ENCODE data around the gene NRXN3. TPM values are rescaled to one million over a fixed set of nuclear protein-coding genes. Genes with fewer than 3 reads are reported as not detected.

NRXN3 gene
- total and polyA plus RNA-seq, 8 donors = 0.29 to 41.1 (median 9.1) TPM

- DNase-seq = no peak
- Histone ChIP-seq H3K4me1 (no peaks in the 10 kb centered on the region), H3K4me3 (no peak overlapping the region), H3K27ac (no peak overlapping the region), H3K9me3 (no peaks in the 10 kb centered on the region), H3K27me3 (no peaks in the 10 kb centered on the region), H3K36me3 (no peaks in the 10 kb centered on the region)
- TF ChIP-seq EP300 (IDR thresholded peaks at IDR 0.05) = no peak
- no peak for TF ChIP-seq POLR2A (IDR thresholded peaks at IDR 0.05)
- no peak for TF ChIP-seq POLR2AphosphoS5 (IDR thresholded peaks at IDR 0.05)
- TF ChIP-seq CTCF (IDR thresholded peaks at IDR 0.05) = no peak
- WGBS, 5 donors = 59 to 69% (median 64%) methylated on average over 5 of the region's 5 CpGs
- intact Hi-C loops (cut with DNase I; ENCODE audit: low total_unique reads) = no loop called here
Observed at GRCh38 chr14:78666336-78667056, 496.3 kb downstream of the NRXN3 start.

GRCh38 chr14:78667141-78667540 is 497.0 kb downstream of the NRXN3 start:
- Histone ChIP-seq H3K4me3 (no peak overlapping the region), H3K27me3 (no peaks in the 10 kb centered on the region), H3K27ac (no peak overlapping the region), H3K9me3 (no peaks in the 10 kb centered on the region), H3K36me3 (no peaks in the 10 kb centered on the region), H3K4me1 (no peaks in the 10 kb centered on the region)
- no peak for TF ChIP-seq POLR2A (IDR thresholded peaks at IDR 0.05)
- no peak for DNase-seq
- intact Hi-C loops (cut with DNase I; ENCODE audit: low total_unique reads) = no loop called here
- WGBS, 5 donors = 68 to 80% (median 69%) methylated on average over 1 of the region's 1 CpG

GRCh38 chr14:78673845-78674244 is 503.7 kb downstream of the NRXN3 start:
- TF ChIP-seq EP300 (IDR thresholded peaks at IDR 0.05) = no peak
- intact Hi-C loops (cut with DNase I; ENCODE audit: low total_unique reads) = no loop called here
- Histone ChIP-seq H3K9me3 (no peaks in the 10 kb centered on the region), H3K4me1 (no peaks in the 10 kb centered on the region), H3K36me3 (no peaks in the 10 kb centered on the region), H3K27me3 (no peaks in the 10 kb centered on the region), H3K27ac (no peak overlapping the region), H3K4me3 (no peak overlapping the region)
- 58 to 85% (median 78%) methylated on average over 3 of the region's 3 CpGs for WGBS, 5 donors
- no peak for DNase-seq

- no peaks in the 10 kb centered on the region for H3K4me1 ChIP-seq
- DNase-seq = no peak
- no peaks in the 10 kb centered on the region for H3K36me3 ChIP-seq
- H3K27ac ChIP-seq = no peak overlapping the region
- no peak overlapping the region for H3K4me3 ChIP-seq
- no peaks in the 10 kb centered on the region for H3K9me3 ChIP-seq
- TF ChIP-seq POLR2AphosphoS5 (IDR thresholded peaks at IDR 0.05) (no peak), EP300 (IDR thresholded peaks at IDR 0.05) (no peak), CTCF (IDR thresholded peaks at IDR 0.05) (no peak), POLR2A (IDR thresholded peaks at IDR 0.05) (no peak)
- intact Hi-C loops (cut with DNase I; ENCODE audit: low total_unique reads) = no loop called here
- H3K27me3 ChIP-seq = no peaks in the 10 kb centered on the region
Observed at GRCh38 chr14:78674820-78675219, 504.6 kb downstream of the NRXN3 start.

GRCh38 chr14:78683206-78683605 is 513.0 kb downstream of the NRXN3 start:
- H3K27ac ChIP-seq = no peak overlapping the region
- H3K4me1 ChIP-seq = no peaks in the 10 kb centered on the region
- TF ChIP-seq POLR2A (IDR thresholded peaks at IDR 0.05) = no peak
- H3K27me3 ChIP-seq = no peaks in the 10 kb centered on the region
- WGBS, 5 donors = 55 to 71% (median 60%) methylated on average over 5 of the region's 5 CpGs
- no peaks in the 10 kb centered on the region for H3K9me3 ChIP-seq
- intact Hi-C loops (cut with DNase I; ENCODE audit: low total_unique reads) = no loop called here
- H3K36me3 ChIP-seq = no peaks in the 10 kb centered on the region
- no peak for DNase-seq
- H3K4me3 ChIP-seq = no peak overlapping the region

GRCh38 chr14:78683981-78684380 is 513.8 kb downstream of the NRXN3 start:
- WGBS, 5 donors = 4 to 38% (median 17%) methylated on average over 1 of the region's 1 CpG
- no peak overlapping the region for H3K27ac ChIP-seq
- no peaks in the 10 kb centered on the region for H3K4me1 ChIP-seq
- H3K27me3 ChIP-seq = no peaks in the 10 kb centered on the region
- H3K9me3 ChIP-seq = no peaks in the 10 kb centered on the region
- H3K36me3 ChIP-seq = no peaks in the 10 kb centered on the region
- H3K4me3 ChIP-seq = no peak overlapping the region
- DNase-seq = peak in 1 of 2 donors; percentile 13
- TF ChIP-seq EP300 (IDR thresholded peaks at IDR 0.05) = no peak
- no peak for TF ChIP-seq CTCF (IDR thresholded peaks at IDR 0.05)
- no peak for TF ChIP-seq POLR2AphosphoS5 (IDR thresholded peaks at IDR 0.05)
- TF ChIP-seq POLR2A (IDR thresholded peaks at IDR 0.05) = no peak
- intact Hi-C loops (cut with DNase I; ENCODE audit: low total_unique reads) = no loop called here

Measured in stomach (tissue), 9 donors.